IMR-90 (cell line): ENCODE measurements around the gene TRAPPC3.

ENCODE experiments used
- BHLHE40 ChIP-seq: fragments of 150-350 bp; IDR thresholded peaks from 2 replicates; pipeline ENCODE4 v1.6.1; 2016; ENCODE audit warnings: mild to moderate bottlenecking, low read depth, low read length
- CEBPB ChIP-seq: IDR thresholded peaks from 2 replicates; pipeline ENCODE4 v1.6.1; 2012; ENCODE audit warnings: low read depth, low read length, improper control_type of control experiment
- CHD1 ChIP-seq: IDR thresholded peaks from 2 replicates; pipeline ENCODE4 v1.6.1; 2012; ENCODE audit warnings: low read depth, low read length, improper control_type of control experiment
- ELK1 ChIP-seq: fragments of 150-350 bp; IDR thresholded peaks from 2 replicates; pipeline ENCODE4 v1.6.1; 2016; ENCODE audit warnings: low read depth, mild to moderate bottlenecking, low read length, moderate library complexity, borderline replicate concordance
- FOS ChIP-seq: fragments of 150-350 bp; IDR thresholded peaks from 2 replicates; pipeline ENCODE4 v1.6.1; 2016; ENCODE audit warnings: low read depth, low read length
- MXI1 ChIP-seq: IDR thresholded peaks from 2 replicates; pipeline ENCODE4 v1.6.1; 2012; ENCODE audit warnings: low read depth, mild to moderate bottlenecking, low read length, moderate library complexity, borderline replicate concordance
- POLR2A ChIP-seq: IDR thresholded peaks from 2 replicates; pipeline ENCODE4 v1.6.1; 2012; ENCODE audit warnings: mild to moderate bottlenecking, low read depth, low read length
- RCOR1 ChIP-seq: IDR thresholded peaks from 2 replicates; pipeline ENCODE4 v1.6.1; 2012; ENCODE audit warnings: mild to moderate bottlenecking, low read length, improper control_type of control experiment; ENCODE audit not compliant: insufficient replicate concordance
- RFX5 ChIP-seq: IDR thresholded peaks from 2 replicates; pipeline ENCODE4 v1.8.0; 2012; ENCODE audit warnings: low read depth, mild to moderate bottlenecking, low read length, moderate library complexity
- SMC3 ChIP-seq: fragments of 150-350 bp; IDR thresholded peaks from 2 replicates; pipeline ENCODE4 v1.6.1; 2016; ENCODE audit warnings: low read depth, mild to moderate bottlenecking, antibody characterized with exemption, low read length, moderate library complexity
- TF ChIP-seq, protein P1 (sequence below): conservative IDR thresholded peaks from 2 replicates; pipeline ENCODE4 v1.5.1; 2012; ENCODE audit warnings: mild to moderate bottlenecking, low read depth, low read length, improper control_type of control experiment
- TF ChIP-seq, protein P2 (sequence below): fragments of 150-350 bp; IDR thresholded peaks from 2 replicates; pipeline ENCODE4 v1.6.1; 2017; ENCODE audit warnings: mild to moderate bottlenecking, antibody characterized with exemption, low read length, low read depth

DNA sequence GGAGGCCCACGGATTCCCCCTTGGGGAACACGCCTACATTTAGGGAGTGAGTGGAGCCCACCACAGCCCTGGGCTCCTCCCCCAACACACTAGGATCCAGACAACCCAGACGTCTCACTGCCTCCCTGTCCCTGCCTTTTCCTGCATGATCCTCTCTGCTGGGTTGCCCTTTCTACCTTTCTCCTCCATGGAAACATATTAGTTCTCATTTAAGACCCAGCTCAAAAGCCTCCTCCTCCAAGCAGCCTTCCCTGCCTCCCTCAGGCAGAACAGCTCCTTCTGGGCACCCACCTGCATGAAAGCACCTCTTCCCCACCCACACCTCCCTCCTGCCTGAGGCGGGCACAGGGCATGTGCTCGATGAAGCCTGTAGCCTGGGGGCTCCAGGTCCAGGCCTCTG is 34.9 kb downstream of the TRAPPC3 start:
- TF ChIP-seq, protein P1, sequence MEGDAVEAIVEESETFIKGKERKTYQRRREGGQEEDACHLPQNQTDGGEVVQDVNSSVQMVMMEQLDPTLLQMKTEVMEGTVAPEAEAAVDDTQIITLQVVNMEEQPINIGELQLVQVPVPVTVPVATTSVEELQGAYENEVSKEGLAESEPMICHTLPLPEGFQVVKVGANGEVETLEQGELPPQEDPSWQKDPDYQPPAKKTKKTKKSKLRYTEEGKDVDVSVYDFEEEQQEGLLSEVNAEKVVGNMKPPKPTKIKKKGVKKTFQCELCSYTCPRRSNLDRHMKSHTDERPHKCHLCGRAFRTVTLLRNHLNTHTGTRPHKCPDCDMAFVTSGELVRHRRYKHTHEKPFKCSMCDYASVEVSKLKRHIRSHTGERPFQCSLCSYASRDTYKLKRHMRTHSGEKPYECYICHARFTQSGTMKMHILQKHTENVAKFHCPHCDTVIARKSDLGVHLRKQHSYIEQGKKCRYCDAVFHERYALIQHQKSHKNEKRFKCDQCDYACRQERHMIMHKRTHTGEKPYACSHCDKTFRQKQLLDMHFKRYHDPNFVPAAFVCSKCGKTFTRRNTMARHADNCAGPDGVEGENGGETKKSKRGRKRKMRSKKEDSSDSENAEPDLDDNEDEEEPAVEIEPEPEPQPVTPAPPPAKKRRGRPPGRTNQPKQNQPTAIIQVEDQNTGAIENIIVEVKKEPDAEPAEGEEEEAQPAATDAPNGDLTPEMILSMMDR, result no peak
- TF ChIP-seq BHLHE40 (no peak), CEBPB (no peak), POLR2A (no peak), FOS (no peak), SMC3 (no peak), CHD1 (no peak), RFX5 (no peak), ELK1 (no peak), MXI1 (no peak), RCOR1 (no peak)
- TF ChIP-seq, protein P2, sequence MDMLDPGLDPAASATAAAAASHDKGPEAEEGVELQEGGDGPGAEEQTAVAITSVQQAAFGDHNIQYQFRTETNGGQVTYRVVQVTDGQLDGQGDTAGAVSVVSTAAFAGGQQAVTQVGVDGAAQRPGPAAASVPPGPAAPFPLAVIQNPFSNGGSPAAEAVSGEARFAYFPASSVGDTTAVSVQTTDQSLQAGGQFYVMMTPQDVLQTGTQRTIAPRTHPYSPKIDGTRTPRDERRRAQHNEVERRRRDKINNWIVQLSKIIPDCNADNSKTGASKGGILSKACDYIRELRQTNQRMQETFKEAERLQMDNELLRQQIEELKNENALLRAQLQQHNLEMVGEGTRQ, result no peak
